ENCODE data around the gene CASS4. TPM values are rescaled to one million over a fixed set of nuclear protein-coding genes. Genes with fewer than 3 reads are reported as not detected.

CASS4 gene
- total RNA-seq, 2 donors from 2014 or later, result not detected

DNA sequence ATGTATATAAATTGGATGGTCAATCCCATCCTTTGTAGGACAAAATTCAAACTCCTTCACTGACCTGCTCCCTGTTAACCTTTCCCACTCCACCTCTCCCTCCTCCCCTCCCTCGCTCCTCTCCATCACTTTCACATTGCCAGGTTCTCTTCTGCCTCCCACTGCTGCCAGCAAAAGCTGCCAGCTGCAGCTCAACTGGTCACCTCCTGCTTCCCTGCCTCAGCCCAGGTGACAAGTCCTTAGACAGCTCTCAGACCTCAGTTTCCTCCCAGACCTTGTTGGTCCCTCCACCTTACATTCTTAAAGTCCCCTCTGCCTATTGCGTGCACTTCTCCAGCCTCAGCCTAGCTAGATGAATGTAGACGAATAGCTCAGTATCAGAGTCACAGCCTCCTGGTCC, 33.1 kb downstream of the CASS4 start:
- no peaks in the 10 kb centered on the region for H3K36me3 ChIP-seq (ENCODE audit: control insufficient read depth, insufficient read depth, low read length)
- H3K9me3 Mint-ChIP-seq, result no peaks in the 10 kb centered on the region
- no peaks in the 10 kb centered on the region for H3K9me3 ChIP-seq (ENCODE audit: control insufficient read depth, low read length)
- WGBS, 2 experiments (ENCODE audit: insufficient coverage in 1 of 2, insufficient read length in 1 of 2), result 93 to 100% methylated on average over 2 to 3 of the region's 3 CpGs
- no peaks in the 10 kb centered on the region for H3K36me3 Mint-ChIP-seq (ENCODE audit: low read depth)
- H3K4me1 Mint-ChIP-seq, result peaks cover 6% of the 10 kb centered on the region
- no peaks in the 10 kb centered on the region for H3K27me3 ChIP-seq (ENCODE audit: control insufficient read depth, insufficient read depth, low read length, poor library complexity, severe bottlenecking)
- H3K9ac ChIP-seq (ENCODE audit: extremely low read depth, low read length, poor library complexity, severe bottlenecking), result no peak overlapping the region
- H3K4me3 ChIP-seq (ENCODE audit: low read length), result no peak overlapping the region
- H3K27me3 Mint-ChIP-seq (ENCODE audit: insufficient read depth), result peaks cover 13% of the 10 kb centered on the region
- H3K4me3 Mint-ChIP-seq, result no peak overlapping the region
- H3K4me1 ChIP-seq (ENCODE audit: control insufficient read depth, insufficient read depth, low read length), result no peaks in the 10 kb centered on the region
- H3K27ac ChIP-seq (ENCODE audit: low read depth, low read length), result no peak overlapping the region
- TF ChIP-seq, protein P1, sequence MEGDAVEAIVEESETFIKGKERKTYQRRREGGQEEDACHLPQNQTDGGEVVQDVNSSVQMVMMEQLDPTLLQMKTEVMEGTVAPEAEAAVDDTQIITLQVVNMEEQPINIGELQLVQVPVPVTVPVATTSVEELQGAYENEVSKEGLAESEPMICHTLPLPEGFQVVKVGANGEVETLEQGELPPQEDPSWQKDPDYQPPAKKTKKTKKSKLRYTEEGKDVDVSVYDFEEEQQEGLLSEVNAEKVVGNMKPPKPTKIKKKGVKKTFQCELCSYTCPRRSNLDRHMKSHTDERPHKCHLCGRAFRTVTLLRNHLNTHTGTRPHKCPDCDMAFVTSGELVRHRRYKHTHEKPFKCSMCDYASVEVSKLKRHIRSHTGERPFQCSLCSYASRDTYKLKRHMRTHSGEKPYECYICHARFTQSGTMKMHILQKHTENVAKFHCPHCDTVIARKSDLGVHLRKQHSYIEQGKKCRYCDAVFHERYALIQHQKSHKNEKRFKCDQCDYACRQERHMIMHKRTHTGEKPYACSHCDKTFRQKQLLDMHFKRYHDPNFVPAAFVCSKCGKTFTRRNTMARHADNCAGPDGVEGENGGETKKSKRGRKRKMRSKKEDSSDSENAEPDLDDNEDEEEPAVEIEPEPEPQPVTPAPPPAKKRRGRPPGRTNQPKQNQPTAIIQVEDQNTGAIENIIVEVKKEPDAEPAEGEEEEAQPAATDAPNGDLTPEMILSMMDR (conservative IDR thresholded peaks at IDR 0.05), result no peak
- no peak overlapping the region for H3K27ac Mint-ChIP-seq
- no peak for DNase-seq

DNA sequence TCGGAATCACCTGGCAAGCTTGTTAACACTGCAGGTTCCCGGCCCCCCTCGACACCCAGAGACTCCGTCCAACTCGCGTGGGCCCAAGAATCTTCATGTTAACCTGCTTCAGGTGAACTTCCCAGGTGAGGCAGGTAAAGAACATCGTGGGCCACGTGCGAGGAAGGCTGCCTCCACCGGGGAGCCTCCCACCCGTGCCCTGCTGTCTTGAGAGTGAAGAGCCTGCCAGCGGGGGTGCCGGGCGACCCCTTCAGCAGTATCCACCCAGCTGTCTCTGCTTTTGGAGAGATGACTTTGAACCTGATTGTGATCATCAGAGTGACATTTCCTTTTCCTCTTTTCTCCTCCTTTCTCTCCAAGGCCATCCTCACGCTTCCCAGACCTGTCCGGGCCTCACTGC, 33.5 kb downstream of the CASS4 start:
- Histone ChIP-seq H3K27ac (ENCODE audit: low read depth, low read length) (no peak overlapping the region), H3K9ac (ENCODE audit: extremely low read depth, low read length, poor library complexity, severe bottlenecking) (no peak overlapping the region), H3K4me1 (ENCODE audit: control insufficient read depth, insufficient read depth, low read length) (no peaks in the 10 kb centered on the region), H3K4me3 (ENCODE audit: low read length) (no peak overlapping the region), H3K27me3 (ENCODE audit: control insufficient read depth, insufficient read depth, low read length, poor library complexity, severe bottlenecking) (no peaks in the 10 kb centered on the region), H3K9me3 (ENCODE audit: control insufficient read depth, low read length) (no peaks in the 10 kb centered on the region), H3K36me3 (ENCODE audit: control insufficient read depth, insufficient read depth, low read length) (no peaks in the 10 kb centered on the region)
- DNase-seq, result no peak
- WGBS, 2 experiments (ENCODE audit: insufficient coverage in 1 of 2, insufficient read length in 1 of 2), result 85 to 89% methylated on average over 14 to 16 of the region's 16 CpGs
- no peaks in the 10 kb centered on the region for H3K9me3 Mint-ChIP-seq
- H3K4me1 Mint-ChIP-seq, result peaks cover 6% of the 10 kb centered on the region
- no peak overlapping the region for H3K4me3 Mint-ChIP-seq
- H3K36me3 Mint-ChIP-seq (ENCODE audit: low read depth), result no peaks in the 10 kb centered on the region
- TF ChIP-seq, protein P1 (conservative IDR thresholded peaks at IDR 0.05), result no peak
- peaks cover 13% of the 10 kb centered on the region for H3K27me3 Mint-ChIP-seq (ENCODE audit: insufficient read depth)
- H3K27ac Mint-ChIP-seq, result no peak overlapping the region

DNA sequence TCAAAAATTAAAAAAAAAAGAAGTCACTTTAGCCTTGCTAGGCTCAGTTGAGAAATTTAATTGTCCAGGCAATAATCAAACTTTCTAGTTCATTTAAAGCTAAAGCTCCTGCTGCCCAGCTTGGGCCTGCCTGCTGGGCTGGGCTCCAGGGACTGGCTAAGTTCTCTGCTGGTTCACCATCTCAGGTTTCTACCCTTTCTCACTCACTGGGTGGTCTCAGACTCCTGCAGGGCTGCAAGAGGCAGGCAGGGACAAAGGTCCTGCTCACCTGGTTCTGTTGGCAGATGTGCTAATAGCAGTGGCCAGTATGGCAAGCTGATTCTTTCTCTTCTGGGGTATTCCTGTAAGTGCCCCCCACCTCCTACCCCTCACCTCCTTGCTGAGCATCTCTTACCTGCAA, 35.2 kb downstream of the CASS4 start:
- Mint-ChIP-seq H3K27ac (no peak overlapping the region), H3K4me3 (no peak overlapping the region), H3K27me3 (ENCODE audit: insufficient read depth) (peaks cover 25% of the 10 kb centered on the region), H3K36me3 (ENCODE audit: low read depth) (no peaks in the 10 kb centered on the region), H3K4me1 (peaks cover 6% of the 10 kb centered on the region), H3K9me3 (no peaks in the 10 kb centered on the region)
- Histone ChIP-seq H3K4me1 (ENCODE audit: control insufficient read depth, insufficient read depth, low read length) (no peaks in the 10 kb centered on the region), H3K9ac (ENCODE audit: extremely low read depth, low read length, poor library complexity, severe bottlenecking) (no peak overlapping the region), H3K27me3 (ENCODE audit: control insufficient read depth, insufficient read depth, low read length, poor library complexity, severe bottlenecking) (peaks cover 7% of the 10 kb centered on the region), H3K4me3 (ENCODE audit: low read length) (no peak overlapping the region), H3K36me3 (ENCODE audit: control insufficient read depth, insufficient read depth, low read length) (no peaks in the 10 kb centered on the region), H3K27ac (ENCODE audit: low read depth, low read length) (no peak overlapping the region), H3K9me3 (ENCODE audit: control insufficient read depth, low read length) (no peaks in the 10 kb centered on the region)
- DNase-seq, result peak; percentile 85
- TF ChIP-seq, protein P1 (conservative IDR thresholded peaks at IDR 0.05), result no peak
